ENCODE results near the gene UVRAG.

GRCh38 chr11:76051937-76052336 lies 236.9 kb downstream of the UVRAG start:
- TF ChIP-seq POLR2A (IDR thresholded peaks at IDR 0.05) (no peak), CTCF (IDR thresholded peaks at IDR 0.05) (no peak)

All from tibial nerve (tissue), 3 donors.